ENCODE data around the gene PKP4.

- TF ChIP-seq CTCF (conservative IDR thresholded peaks at IDR 0.05 in 1 of 2, IDR thresholded peaks at IDR 0.05 in 1 of 2; ENCODE audit: low read depth in 1 of 2, low read length in 2 of 2) (no peak), EZH2 (IDR thresholded peaks at IDR 0.05; ENCODE audit: low read length, missing control alignments) (no peak)
Measured at GRCh38 chr2:158582670-158583069, 125.9 kb downstream of the PKP4 start.
